NCI-H2227 (cell line): ENCODE measurements around the gene ARHGAP12.
"Not testable (repeated sequence)": the region's sequence is repeated elsewhere in the genome, so short reads cannot be mapped to it uniquely, and the experiment has no call there.

Source experiments
- DNase-seq: peaks from one replicate; lab custom pipeline; 2025; ENCODE audit not compliant: unreplicated experiment; lab: John Stamatoyannopoulos, UW

The ARHGAP12 gene

GRCh38 chr10:31926160-31926559, 2.5 kb downstream of the ARHGAP12 start:
- no peak for DNase-seq

DNA sequence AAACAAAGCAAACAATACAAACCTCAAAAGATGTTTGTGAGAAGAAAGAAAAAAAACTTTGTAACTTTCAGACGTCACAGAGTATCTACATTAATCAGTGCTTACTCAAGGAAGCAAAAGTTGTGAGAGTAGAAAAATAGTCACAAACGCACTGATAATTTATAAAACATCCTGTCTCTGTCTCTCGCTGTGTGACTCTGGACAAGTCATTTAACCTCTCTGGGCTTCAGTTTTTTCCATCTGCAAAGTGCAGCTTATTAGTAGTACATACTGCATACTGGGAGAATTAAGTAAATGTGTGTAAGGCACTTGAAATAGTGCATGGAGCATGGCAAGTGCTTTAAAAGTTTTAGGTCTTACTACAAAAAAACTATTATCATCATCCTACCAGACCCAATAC, 3.8 kb downstream of the ARHGAP12 start:
- no peak for DNase-seq

DNA sequence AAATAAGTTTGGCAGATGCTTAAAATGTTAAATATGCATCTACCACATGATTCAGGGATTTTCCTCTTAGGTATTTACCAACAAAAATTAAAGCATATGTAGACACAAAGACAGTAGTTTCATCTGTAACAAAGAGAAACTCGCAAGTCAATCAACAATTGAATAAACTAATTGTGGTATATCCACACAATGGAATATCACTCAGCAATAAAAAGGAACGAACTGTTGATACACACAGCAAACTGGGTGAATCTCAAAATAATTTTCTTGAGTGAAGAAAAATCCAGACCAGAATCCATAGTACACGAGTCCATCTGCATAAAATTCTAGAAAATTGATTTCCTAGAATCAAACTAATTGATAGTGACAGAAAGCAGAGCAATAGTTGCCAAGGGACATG, 5.2 kb downstream of the ARHGAP12 start:
- no peak for DNase-seq

DNA sequence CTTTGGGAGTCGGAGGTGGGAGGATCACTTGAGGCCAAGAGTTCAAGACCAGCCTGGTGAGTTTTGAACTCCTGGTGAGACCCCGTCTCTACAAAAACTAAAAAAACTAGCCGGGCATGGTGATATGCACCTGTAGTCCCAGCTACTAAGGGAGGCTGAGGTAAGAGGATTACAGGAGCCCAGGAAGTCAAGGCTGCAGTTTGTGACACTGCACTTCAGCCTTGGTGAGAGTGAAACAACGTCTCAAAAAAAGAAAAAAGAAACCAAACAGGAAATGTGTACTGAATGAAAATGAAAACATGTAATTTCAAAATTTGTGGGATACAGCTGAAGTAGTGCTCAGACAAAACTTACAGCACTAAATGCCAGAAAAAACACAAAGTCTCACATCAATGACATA, 7.6 kb downstream of the ARHGAP12 start:
- no peak for DNase-seq

GRCh38 chr10:31920538-31920937, 8.1 kb downstream of the ARHGAP12 start:
- no peak for DNase-seq

DNA sequence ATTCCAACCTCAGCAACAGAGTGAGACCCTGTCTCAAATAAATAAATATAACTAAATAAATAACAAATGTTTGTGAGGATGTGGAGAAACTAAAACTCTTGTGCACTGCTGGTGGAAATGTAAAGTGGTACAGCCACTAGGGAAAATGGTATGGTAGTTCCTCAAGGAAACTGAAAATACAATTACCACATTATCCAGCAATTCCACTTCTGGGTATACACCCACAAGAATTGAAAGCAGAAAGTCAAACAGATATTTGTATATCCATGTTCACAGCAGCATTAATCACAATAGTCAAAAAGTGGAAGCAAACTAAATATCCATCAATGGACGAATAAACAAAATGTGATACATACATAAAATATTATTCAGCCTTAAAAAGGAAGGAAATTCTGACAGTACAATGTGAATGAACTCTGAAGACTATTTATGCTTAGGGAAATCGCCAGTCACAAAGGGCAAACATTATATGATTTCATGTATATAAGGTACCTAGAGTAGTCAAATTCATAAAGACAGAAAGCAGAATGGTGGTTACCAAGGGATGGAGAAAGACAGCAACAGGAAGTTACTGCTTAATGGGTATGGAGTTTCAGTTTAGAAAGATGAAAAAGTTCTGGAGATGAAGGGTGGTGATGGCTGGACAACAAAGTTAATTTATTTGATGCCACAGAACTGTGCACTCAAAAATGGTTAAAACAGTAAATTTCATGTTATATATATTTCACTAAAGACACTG, 9.8 kb downstream of the ARHGAP12 start:
- no peak for DNase-seq

- no peak for DNase-seq
Observed at GRCh38 chr10:31914370-31914769, 14.3 kb downstream of the ARHGAP12 start.

- no peak for DNase-seq
Observed at GRCh38 chr10:31912898-31913850, 15.5 kb downstream of the ARHGAP12 start.

DNA sequence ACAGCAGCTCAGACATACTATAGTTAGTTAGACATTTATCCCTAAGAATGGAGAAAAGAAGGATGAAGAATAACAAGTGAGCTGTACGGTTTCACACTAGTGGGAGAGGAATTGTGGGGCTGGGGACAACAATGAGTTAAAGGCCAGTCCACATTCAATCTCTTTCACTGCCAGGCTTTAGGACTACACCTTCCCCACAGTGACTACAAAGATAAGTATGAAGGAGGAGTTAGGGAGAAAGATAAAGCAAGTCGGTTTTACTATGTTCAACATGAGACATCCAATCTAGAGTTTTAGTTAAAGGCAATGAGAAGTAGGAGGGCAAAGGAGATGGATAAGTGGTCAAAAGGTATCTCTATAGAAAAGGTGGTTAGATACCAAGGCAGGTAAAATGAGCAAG, 16.3 kb downstream of the ARHGAP12 start:
- no peak for DNase-seq

DNA sequence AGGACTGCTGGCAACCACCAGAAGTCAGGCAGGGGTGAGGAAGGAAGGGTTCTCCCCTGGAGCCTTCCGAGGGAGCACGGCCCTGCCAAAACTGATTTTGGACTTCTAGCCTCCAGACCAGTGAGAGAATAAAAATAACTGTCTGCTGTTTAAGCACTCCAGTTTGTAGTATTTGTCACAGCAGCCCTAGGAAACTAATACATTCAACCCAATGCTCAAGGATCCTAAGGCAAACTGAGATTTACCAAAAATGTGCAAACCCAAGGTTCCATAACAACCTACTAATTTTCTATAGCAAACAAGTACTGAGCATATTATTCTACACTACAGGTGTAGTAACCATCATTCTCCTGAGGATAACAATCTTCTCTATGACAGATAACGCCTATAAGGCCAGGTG, 18.6 kb downstream of the ARHGAP12 start:
- no peak for DNase-seq

GRCh38 chr10:31908157-31908556, 20.5 kb downstream of the ARHGAP12 start:
- no peak for DNase-seq

DNA sequence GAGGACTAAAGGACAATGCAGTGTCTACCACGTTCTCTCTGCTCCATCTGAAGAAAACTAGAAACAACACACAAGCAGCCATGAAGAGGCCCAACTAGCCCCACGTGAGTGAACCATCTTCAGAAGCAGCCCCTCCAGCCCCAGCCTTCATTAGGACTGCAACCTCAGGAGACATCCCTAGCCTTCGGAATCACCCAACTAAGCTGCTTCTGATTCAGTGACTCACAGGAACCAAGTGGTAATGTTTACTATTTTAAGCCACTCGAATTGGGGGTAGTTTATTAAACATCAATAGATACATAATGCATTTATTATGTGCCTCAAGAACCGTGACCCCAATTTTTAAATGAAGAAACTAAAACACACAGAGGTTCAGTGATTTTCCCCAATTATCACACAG, 22.6 kb downstream of the ARHGAP12 start:
- no peak for DNase-seq

DNA sequence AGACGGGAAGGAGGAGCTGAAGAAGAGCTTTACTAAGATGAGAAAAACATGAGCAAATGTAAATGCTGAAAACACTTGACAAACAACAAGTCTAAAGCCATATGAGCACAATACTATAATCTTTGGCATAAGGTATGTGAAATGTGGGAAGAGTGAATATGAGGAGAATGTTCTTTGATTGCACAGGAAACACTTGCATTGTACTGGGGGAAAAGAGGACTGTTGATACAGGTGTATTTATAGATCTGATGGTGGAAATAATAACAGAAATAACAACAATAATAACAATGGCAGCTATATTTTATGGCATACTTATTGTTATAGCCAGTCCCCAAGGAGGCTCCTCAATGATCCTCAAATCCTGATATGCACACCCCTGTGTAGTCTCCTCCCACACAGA, 23.0 kb downstream of the ARHGAP12 start:
- no peak for DNase-seq

DNA sequence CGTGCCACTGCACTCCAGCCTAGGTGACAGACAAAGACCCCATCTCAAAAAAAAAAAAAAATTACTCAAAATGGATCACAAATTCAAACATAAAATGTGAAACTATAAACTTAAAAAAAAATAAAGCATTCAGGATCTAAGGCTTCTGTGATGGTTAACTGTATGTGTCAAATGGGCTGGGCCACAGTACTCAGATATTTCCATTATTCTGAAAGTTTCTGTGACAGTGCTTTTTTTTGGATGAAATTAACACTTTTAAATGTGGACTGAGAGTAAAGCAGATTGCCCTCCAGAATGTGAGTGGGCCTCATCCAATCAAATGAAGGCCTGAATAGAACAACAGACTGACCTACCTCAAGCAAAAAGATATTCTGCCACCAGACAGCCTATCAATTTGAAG, 26.0 kb downstream of the ARHGAP12 start:
- DNase-seq, result no peak

DNA sequence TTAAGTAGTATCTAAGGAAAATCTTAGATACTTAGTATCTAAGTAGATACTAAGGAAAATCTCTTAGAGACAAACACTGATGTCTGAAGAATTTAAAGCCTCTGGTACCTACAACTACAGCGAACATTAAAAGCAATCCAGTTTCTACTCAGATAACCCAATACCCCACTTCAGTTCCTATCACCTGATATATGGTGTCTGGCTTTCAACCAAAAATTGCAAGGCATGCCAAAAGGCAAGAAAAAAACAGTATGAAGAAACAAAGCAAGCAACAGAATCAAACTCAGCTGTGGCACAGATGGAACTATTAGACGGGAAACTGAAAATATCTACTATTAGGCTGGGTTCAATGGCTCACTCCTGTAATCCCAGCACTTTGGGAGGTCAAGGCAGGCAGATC, 31.1 kb downstream of the ARHGAP12 start:
- no peak for DNase-seq

DNA sequence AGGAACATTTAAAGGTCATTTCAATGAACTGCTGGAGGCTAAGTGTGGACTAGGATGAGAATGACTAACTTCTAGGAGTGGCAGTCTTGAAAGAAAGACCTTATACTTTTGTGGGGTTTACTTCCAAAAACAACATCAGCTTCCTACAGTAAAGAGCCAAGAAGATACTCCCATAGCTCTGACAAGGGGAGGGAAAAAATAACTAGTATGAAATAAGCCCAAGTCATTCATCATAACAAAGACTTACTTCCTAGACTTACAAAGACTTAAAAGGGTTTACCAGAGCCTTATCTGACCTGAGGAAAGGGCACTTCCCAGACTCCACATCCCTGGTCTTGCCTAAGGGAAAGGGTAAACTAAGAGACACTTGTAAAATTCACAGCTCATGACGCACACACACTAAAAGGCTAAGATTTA, 31.7 kb downstream of the ARHGAP12 start:
- DNase-seq, result no peak

GRCh38 chr10:31895722-31896121, 32.9 kb downstream of the ARHGAP12 start:
- DNase-seq, result not testable (repeated sequence)

DNA sequence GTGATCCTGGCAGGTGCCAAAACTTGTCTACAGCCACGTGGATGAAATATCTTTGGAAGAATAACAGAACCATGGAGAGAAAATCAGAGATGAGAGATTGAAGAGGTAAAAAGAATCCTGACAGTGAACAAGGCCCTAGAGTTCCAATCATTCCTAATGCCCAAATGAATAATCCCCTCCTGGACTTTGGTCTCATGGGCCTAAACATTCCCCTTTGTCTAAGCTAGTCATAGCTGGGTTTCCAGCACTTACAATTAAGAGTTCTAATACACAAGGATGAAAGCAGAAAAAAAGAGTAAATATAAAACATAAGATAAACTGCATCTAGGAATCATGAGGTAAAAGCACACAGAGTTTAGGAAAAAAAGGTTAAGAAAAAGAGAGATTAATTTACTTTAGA, 40.2 kb downstream of the ARHGAP12 start:
- no peak for DNase-seq

DNA sequence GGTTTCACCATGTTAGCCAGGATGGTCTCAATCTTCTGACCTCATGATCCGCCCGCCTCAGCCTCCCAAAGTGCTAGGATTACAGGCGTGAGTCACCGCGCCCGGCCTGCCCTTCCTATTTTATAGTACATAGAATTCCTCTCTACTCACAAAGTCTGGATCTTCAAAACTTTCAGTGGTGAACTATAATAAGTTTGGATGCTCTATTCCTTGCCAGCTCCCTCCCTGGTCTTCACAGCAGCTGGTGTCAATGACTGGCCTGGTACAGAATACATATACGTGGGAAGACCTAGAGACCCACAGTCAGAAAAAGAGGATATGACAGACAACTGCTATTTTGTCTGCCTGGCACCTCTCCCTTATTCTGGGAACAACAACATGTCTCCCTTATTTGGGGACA, 40.8 kb downstream of the ARHGAP12 start:
- no peak for DNase-seq

DNA sequence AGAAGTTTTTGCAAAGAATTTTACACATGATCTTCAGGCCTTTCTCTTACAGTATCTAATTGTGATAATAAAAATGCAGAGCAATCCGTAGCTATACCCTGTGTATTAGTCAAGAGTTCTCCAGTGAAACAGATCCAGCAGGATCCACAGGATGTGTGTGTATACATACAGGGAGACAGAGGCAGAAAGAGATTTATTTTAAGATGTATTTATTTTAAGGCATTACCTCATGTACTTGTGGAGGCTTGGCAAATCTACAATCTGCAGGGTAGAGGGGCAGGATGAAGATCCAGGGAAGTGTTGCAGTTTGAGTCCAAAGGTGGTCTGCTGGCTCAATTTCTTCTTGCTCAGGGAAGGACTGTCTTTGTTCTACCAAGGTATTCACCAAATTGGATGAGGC, 41.7 kb downstream of the ARHGAP12 start:
- no peak for DNase-seq

DNA sequence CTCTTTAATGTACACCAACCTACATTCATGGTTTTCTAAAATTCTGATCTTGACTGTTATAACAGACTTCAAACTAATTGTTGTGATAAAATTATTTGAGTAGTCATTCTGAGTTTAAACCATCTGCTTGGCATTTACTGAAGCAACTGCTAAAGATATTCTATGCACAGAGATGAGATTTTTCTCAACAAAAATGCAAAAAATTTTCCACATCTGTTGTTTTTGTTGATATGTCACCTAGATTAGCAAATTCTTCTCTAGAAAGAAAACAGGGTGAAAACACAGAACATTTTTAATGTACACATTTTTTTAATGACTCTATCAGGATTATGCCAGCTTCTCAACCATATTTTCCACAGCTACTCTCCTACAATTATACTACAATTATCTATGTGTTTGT, 42.7 kb downstream of the ARHGAP12 start:
- no peak for DNase-seq

GRCh38 chr10:31884386-31884785, 44.2 kb downstream of the ARHGAP12 start:
- DNase-seq, result no peak
